Osteocyte (in vitro differentiated cells): ENCODE measurements around the gene PDIK1L. TPM values are rescaled to one million over a fixed set of nuclear protein-coding genes. Genes with fewer than 3 reads are reported as not detected.

Experiments
- DNase-seq: peaks from one replicate; pipeline ENCODE4 v3.0.0; 2021; ENCODE audit warnings: mixed read lengths; ENCODE audit not compliant: unreplicated experiment; ENCODE audit errors: extremely low spot score
- H3K27ac Mint-ChIP-seq: one replicate; pipeline ENCODE4 v1.8.0; 2021; ENCODE audit warnings: mild to moderate bottlenecking, mixed read lengths; ENCODE audit not compliant: unreplicated experiment
- H3K27me3 Mint-ChIP-seq: one replicate; pipeline ENCODE4 v1.8.0; 2021; ENCODE audit warnings: mixed read lengths; ENCODE audit not compliant: unreplicated experiment
- H3K36me3 Mint-ChIP-seq: one replicate; pipeline ENCODE4 v1.8.0; 2021; ENCODE audit warnings: mixed read lengths; ENCODE audit not compliant: unreplicated experiment
- H3K4me1 Mint-ChIP-seq: one replicate; pipeline ENCODE4 v1.8.0; 2021; ENCODE audit warnings: mixed read lengths; ENCODE audit not compliant: unreplicated experiment
- H3K4me3 Mint-ChIP-seq: one replicate; pipeline ENCODE4 v1.8.0; 2021; ENCODE audit warnings: mild to moderate bottlenecking, moderate library complexity, mixed read lengths; ENCODE audit not compliant: unreplicated experiment
- H3K9me3 Mint-ChIP-seq: one replicate; pipeline ENCODE4 v1.8.0; 2021; ENCODE audit warnings: mixed read lengths; ENCODE audit not compliant: unreplicated experiment
- total RNA-seq: library from RNA; stranded (reverse); gene quantifications from 2 replicates; pipeline ENCODE4 v1.2.1, GENCODE V29; 2021
- TF ChIP-seq, protein P1 (sequence below): fragments of 200-600 bp; sonication (generic); IDR thresholded peaks from 2 replicates; pipeline ENCODE4 v1.5.0; 2021; ENCODE audit warnings: antibody characterized with exemption, mild to moderate bottlenecking, moderate library complexity

PDIK1L gene
- total RNA-seq, 1 donor from 2014 or later, result 7.8 TPM

DNA sequence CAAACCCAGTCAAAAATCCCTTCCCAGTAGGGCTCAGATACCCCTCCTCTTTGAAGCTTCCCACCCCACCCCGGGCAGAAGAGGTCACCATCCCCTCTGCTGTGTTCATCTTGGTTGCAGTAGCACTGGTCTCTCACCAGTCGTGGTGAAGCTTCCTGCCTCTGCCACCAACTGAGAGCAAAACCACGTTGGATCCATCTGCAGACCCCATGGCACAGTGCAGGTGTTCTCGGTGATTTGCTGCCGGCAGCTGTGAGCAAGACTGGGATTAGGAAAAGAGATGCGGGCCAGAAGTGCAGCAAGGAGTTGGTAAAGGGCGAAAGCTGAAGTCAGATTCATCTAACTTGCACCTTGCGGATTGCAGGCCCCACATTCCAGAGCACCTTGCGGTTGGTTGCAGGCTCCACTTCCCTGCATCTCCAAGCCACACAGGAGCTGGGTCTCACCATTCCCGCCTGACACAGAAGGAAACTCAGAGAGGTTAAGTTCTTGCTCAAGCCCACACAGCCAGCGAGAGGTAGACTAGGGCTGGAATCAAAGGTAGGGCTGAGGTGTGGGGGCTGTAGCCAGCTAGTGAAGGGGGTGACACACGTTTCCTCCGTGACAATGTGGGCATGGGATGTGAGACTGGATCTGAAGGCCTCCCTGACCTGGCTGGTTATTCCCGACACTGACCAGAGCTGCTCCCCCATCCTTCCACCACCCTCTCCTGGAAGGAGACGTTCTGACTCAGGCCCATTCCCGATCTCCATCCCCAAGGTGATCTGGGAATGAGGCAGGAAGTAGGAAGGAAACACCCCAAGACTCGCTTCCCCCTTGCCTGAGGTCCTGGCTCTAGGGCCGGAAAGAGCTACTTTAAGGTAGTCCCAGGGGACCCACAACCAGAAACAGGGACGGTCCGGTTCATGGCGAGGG, 44.0 kb downstream of the PDIK1L start:
- DNase-seq, result no peak
- TF ChIP-seq, protein P1, sequence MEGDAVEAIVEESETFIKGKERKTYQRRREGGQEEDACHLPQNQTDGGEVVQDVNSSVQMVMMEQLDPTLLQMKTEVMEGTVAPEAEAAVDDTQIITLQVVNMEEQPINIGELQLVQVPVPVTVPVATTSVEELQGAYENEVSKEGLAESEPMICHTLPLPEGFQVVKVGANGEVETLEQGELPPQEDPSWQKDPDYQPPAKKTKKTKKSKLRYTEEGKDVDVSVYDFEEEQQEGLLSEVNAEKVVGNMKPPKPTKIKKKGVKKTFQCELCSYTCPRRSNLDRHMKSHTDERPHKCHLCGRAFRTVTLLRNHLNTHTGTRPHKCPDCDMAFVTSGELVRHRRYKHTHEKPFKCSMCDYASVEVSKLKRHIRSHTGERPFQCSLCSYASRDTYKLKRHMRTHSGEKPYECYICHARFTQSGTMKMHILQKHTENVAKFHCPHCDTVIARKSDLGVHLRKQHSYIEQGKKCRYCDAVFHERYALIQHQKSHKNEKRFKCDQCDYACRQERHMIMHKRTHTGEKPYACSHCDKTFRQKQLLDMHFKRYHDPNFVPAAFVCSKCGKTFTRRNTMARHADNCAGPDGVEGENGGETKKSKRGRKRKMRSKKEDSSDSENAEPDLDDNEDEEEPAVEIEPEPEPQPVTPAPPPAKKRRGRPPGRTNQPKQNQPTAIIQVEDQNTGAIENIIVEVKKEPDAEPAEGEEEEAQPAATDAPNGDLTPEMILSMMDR, result no peak
- no peaks in the 10 kb centered on the region for H3K36me3 Mint-ChIP-seq
- peaks cover 10% of the 10 kb centered on the region for H3K4me1 Mint-ChIP-seq
- H3K4me3 Mint-ChIP-seq, result no peak overlapping the region
- no peak overlapping the region for H3K27ac Mint-ChIP-seq
- peaks cover 40% of the 10 kb centered on the region for H3K27me3 Mint-ChIP-seq
- no peaks in the 10 kb centered on the region for H3K9me3 Mint-ChIP-seq

DNA sequence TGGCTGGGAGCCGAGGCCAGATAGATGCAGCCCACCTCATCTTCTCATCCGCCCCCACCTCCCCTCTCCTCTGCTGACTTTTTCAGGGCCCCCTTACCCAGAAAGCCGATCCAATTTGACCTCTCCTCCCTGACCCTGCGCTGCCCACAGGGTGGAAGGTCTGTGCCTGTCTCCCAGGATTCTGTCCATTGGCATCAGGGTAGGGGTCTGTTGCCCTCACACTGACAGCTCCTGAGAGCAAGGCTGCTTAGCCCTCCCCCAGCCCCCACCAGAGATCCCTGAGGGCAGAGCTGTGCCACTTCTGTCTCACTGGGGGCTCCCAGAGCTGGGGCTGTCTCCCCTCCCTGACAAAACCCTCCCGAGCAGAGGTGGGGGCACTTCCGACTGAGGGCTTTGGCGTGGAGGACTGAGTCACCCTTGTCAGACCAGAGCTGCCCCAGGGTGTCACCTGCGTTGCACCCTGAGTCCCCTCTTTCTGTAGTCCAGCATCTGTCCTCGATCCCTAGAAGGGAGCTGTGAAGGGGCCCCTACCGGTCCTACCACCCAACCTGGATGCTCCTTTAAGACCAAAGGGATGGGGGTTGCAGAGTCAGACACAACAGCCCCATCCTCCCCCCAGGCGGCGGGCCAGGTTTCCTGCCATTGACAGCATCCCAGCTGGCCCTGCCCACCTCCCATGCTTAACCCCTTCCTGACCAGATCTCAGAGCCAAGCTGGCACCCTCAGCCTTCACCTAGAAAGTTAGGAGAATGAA, 44.8 kb downstream of the PDIK1L start:
- Mint-ChIP-seq H3K27me3 (peaks cover 37% of the 10 kb centered on the region), H3K27ac (no peak overlapping the region), H3K36me3 (no peaks in the 10 kb centered on the region), H3K4me3 (no peak overlapping the region), H3K9me3 (no peaks in the 10 kb centered on the region), H3K4me1 (peaks cover 10% of the 10 kb centered on the region)
- DNase-seq, result no peak
- TF ChIP-seq, protein P1, result no peak

DNA sequence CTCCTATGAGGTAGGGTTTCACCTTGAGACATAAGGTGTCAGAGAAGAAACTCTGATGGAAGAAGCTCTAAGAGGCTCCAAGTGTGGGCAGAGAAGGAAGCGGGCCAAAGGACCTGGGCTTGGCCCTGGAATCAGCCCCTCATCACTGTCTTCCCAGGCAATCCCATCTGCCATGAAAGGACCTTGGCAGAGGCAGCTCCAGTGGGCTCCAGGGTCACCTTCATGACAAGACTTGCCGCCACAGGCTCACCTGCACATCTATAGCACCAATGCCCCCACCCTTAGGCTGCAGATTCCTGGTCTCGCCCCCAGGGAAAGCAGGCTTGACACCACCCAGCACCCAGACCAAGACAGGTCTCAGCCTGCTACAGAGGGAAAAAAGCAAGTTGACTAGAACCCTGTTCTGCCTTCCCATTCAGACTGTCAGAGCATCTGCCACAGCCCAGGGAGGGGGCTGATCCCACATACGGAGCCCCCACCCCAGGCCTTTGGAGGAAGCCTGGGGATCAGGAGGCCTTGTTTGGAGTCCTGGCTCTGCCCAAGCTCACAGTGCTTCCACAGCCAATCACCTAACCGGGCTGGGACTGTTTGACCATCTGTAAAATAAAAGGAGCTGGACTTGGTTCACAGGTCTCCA, 46.8 kb downstream of the PDIK1L start:
- H3K4me3 Mint-ChIP-seq, result no peak overlapping the region
- no peaks in the 10 kb centered on the region for H3K36me3 Mint-ChIP-seq
- DNase-seq, result no peak
- peaks cover 15% of the 10 kb centered on the region for H3K4me1 Mint-ChIP-seq
- peaks cover 25% of the 10 kb centered on the region for H3K27me3 Mint-ChIP-seq
- H3K27ac Mint-ChIP-seq, result no peak overlapping the region
- H3K9me3 Mint-ChIP-seq, result no peaks in the 10 kb centered on the region
- TF ChIP-seq, protein P1, result no peak

DNA sequence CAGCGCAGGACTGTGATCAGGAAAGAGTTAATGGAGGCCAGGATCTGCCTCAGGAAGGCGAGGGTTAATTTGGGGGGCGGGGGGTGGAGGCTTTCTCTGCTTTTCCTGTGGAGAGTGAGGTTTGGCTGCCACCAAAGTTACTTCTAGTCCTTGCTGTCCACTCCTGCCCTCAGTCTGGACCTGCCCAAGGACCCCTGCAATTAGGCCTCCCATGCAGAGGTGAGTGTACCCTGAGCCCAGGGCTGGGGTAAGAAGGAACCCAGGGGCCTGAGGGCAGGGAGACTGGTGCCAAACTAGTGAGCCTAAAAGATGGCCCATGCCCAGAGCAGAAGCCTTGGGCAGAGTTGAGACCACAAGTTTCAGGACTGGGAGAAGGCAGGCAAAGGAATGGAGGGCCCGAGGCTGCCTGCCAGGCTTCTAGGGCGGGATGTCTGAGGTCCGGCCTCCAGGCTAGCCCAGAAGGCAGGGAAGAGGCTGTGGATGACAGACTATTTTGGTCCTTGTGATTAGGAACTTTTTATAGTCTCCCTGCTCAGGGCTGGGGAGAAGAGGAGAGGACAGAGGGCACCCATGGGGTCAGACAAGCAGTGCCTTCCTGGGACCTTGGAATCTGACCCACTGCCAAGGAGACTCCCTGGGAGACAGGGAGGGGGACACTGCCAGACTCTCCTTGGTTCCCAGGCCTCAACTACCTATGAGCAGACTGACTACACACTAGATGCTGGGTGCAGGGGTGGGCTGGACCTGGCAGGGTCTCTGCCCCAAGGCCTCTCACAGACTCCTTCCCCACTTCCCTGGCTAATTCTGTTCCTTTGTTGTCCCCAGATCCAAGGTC, 47.5 kb downstream of the PDIK1L start, which contains the start of gene FAM110D:
FAM110D (plus strand) TSS at position 172 of the 835 bp plus-strand sequence. CDS start 2,213 bp downstream, outside the sequence.
- no peaks in the 10 kb centered on the region for H3K9me3 Mint-ChIP-seq
- H3K4me3 Mint-ChIP-seq, result no peak within 1 kb of the TSS
- H3K4me1 Mint-ChIP-seq, result peaks cover 15% of the 10 kb centered on the region
- H3K36me3 Mint-ChIP-seq, result no peaks in the 10 kb centered on the region
- DNase-seq, result no peak
- peaks cover 19% of the 10 kb centered on the region for H3K27me3 Mint-ChIP-seq
- H3K27ac Mint-ChIP-seq, result no peak within 1 kb of the TSS
- TF ChIP-seq, protein P1, result no peak
